Measurements from ENCODE around the gene GPR152.

Gene GPR152

DNA sequence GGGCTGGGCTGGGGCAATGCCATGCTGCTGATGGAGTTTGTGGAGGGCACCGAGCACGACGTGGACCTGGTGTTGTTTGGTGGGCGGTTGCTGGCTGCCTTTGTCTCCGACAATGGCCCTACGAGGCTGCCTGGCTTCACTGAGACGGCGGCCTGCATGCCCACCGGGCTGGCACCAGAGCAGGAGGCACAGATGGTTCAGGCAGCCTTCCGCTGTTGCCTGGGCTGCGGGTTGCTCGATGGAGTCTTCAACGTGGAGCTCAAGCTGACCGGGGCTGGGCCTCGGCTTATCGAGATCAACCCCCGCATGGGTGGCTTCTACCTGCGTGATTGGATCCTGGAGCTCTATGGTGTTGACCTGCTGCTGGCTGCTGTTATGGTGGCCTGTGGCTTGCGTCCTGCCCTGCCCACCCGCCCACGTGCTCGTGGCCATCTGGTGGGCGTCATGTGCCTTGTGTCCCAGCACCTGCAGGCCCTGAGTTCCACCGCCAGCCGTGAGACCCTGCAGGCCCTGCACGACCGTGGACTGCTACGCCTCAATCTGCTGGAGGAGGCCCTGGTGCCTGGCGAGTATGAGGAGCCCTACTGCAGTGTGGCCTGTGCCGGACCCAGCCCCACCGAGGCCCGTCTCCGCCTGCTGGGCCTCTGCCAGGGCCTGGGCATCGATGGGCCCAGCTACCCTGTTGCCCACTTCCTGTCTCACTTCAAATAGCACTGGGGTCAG is 28.5 kb downstream of the GPR152 start:
- H3K4me3 ChIP-seq (IDR thresholded peaks at IDR 0.05; ENCODE audit: insufficient read depth, low read depth, low read length), result no peak overlapping the region
- H3K27me3 ChIP-seq (ENCODE audit: insufficient read depth, low read depth), result no peaks in the 10 kb centered on the region
- H4K20me1 ChIP-seq (ENCODE audit: insufficient read depth), result no peaks in the 10 kb centered on the region
- peaks cover 6% of the 10 kb centered on the region for H3K79me2 ChIP-seq (ENCODE audit: insufficient read depth, low read depth)
- H3K9ac ChIP-seq, result no peak overlapping the region
- peaks cover 12% of the 10 kb centered on the region for H3K4me1 ChIP-seq (ENCODE audit: low read depth, poor library complexity, severe bottlenecking)
- TF ChIP-seq CTCF (conservative IDR thresholded peaks at IDR 0.05; ENCODE audit: low read depth, low read length), result no peak
- no peak overlapping the region for H3K27ac ChIP-seq
- no peaks in the 10 kb centered on the region for H3K36me3 ChIP-seq (ENCODE audit: insufficient read depth)
- no peak overlapping the region for H2AFZ ChIP-seq (ENCODE audit: low read depth)
- H3K4me2 ChIP-seq, result no peak overlapping the region

DNA sequence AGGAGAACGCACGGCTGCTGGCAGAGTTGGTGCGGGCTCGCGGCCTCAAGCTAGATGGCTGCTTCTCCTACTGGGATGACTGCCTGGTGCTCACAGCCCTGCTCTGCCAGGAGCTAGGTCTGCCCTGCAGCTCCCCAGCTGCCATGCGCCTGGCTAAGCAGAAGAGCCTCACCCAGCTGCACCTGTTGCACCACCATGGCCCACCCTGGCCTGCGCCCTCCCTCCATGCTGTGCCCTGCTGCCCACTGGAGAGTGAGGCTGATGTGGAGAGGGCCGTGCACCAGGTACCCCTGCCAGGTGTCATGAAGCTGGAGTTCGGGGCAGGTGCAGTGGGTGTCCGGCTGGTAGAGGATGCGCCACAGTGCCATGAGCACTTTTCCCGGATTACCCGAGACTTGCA is 29.1 kb downstream of the GPR152 start:
- H3K27ac ChIP-seq, result no peak overlapping the region
- no peaks in the 10 kb centered on the region for H3K27me3 ChIP-seq (ENCODE audit: insufficient read depth, low read depth)
- H3K79me2 ChIP-seq (ENCODE audit: insufficient read depth, low read depth), result peaks cover under 1% of the 10 kb centered on the region
- no peak for TF ChIP-seq CTCF (conservative IDR thresholded peaks at IDR 0.05; ENCODE audit: low read depth, low read length)
- H2AFZ ChIP-seq (ENCODE audit: low read depth), result no peak overlapping the region
- no peak overlapping the region for H3K9ac ChIP-seq
- H3K4me3 ChIP-seq (IDR thresholded peaks at IDR 0.05; ENCODE audit: insufficient read depth, low read depth, low read length), result no peak overlapping the region
- no peak overlapping the region for H3K4me2 ChIP-seq
- H3K4me1 ChIP-seq (ENCODE audit: low read depth, poor library complexity, severe bottlenecking), result peaks cover 12% of the 10 kb centered on the region
- H3K36me3 ChIP-seq (ENCODE audit: insufficient read depth), result no peaks in the 10 kb centered on the region
- H4K20me1 ChIP-seq (ENCODE audit: insufficient read depth), result no peaks in the 10 kb centered on the region

GRCh38 chr11:67422891-67423290 is 29.6 kb downstream of the GPR152 start:
- H3K36me3 ChIP-seq (ENCODE audit: insufficient read depth), result no peaks in the 10 kb centered on the region
- H3K27ac ChIP-seq, result no peak overlapping the region
- no peak overlapping the region for H3K9ac ChIP-seq
- no peaks in the 10 kb centered on the region for H4K20me1 ChIP-seq (ENCODE audit: insufficient read depth)
- H3K4me3 ChIP-seq (IDR thresholded peaks at IDR 0.05; ENCODE audit: insufficient read depth, low read depth, low read length), result no peak overlapping the region
- H3K4me1 ChIP-seq (ENCODE audit: low read depth, poor library complexity, severe bottlenecking), result peaks cover 12% of the 10 kb centered on the region
- H3K27me3 ChIP-seq (ENCODE audit: insufficient read depth, low read depth), result no peaks in the 10 kb centered on the region
- H2AFZ ChIP-seq (ENCODE audit: low read depth), result no peak overlapping the region
- TF ChIP-seq CTCF (conservative IDR thresholded peaks at IDR 0.05; ENCODE audit: low read depth, low read length), result no peak
- H3K4me2 ChIP-seq, result no peak overlapping the region
- H3K79me2 ChIP-seq (ENCODE audit: insufficient read depth, low read depth), result no peaks in the 10 kb centered on the region

DNA sequence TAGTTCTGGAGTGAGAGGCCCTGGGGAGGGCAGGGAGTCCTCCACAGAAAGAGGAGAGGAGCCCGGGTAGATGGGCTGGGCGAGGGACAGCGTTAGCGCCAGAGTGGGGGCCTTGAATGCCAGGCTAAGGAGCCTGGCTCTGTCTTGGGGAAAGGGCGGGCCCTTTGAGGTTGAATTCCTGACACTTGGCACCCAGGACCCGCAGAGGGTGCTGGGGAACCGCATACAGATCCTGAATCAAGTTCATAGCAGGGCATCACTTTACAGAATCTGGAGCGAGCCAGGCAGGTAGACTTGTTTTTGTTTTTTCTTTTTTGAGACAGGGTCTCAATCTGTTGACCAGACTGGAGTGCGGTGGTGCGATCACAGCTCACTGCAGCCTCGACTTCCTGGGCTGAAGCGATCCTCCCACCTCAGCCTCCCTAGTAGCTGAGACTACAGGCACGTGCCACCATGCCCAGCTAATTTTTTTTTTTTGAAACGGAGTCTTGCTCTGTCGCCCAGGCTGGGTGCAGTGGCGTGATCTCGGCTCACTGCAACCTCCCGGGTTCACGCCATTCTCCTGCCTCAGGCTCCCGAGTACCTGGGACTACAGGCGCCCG is 31.0 kb downstream of the GPR152 start:
- Histone ChIP-seq H3K79me2 (ENCODE audit: insufficient read depth, low read depth) (no peaks in the 10 kb centered on the region), H4K20me1 (ENCODE audit: insufficient read depth) (no peaks in the 10 kb centered on the region), H2AFZ (ENCODE audit: low read depth) (peak overlapping the region; percentile 73), H3K4me2 (peak overlapping the region; percentile 70; the same call in 1 of the 2 replicates), H3K27ac (no peak overlapping the region), H3K9ac (no peak overlapping the region), H3K27me3 (ENCODE audit: insufficient read depth, low read depth) (no peaks in the 10 kb centered on the region; the same call in 1 of the 2 replicates), H3K4me3 (IDR thresholded peaks at IDR 0.05; ENCODE audit: insufficient read depth, low read depth, low read length) (no peak overlapping the region), H3K4me1 (ENCODE audit: low read depth, poor library complexity, severe bottlenecking) (peaks cover 12% of the 10 kb centered on the region), H3K36me3 (ENCODE audit: insufficient read depth) (no peaks in the 10 kb centered on the region)
- no peak for TF ChIP-seq CTCF (conservative IDR thresholded peaks at IDR 0.05; ENCODE audit: low read depth, low read length)

Data from KMS-11 (cell line).